GM13977 (cell line): ENCODE measurements around the gene TSHZ2.

Source experiments
- DNase-seq: peaks from one replicate; pipeline ENCODE4 v3.0.0; 2012; ENCODE audit warnings: low spot score
- in situ Hi-C: fragments of 300-500 bp; cut with MboI; formaldehyde crosslinking; loops from one replicate; pipeline ENCODE4 v1.12.0; 2022; ENCODE audit warnings: low sequenced_read_pairs, low pct_unique_long_range_greater_than_20kb, mixed read lengths, inconsistent platforms; ENCODE audit not compliant: unreplicated experiment
- TF ChIP-seq, protein P1 (sequence below): IDR thresholded peaks from 2 replicates; pipeline ENCODE4 v1.5.1; 2012; ENCODE audit warnings: mild to moderate bottlenecking, control low read depth; ENCODE audit not compliant: insufficient read depth; ENCODE audit errors: extremely low read depth, missing control alignments

Gene TSHZ2

DNA sequence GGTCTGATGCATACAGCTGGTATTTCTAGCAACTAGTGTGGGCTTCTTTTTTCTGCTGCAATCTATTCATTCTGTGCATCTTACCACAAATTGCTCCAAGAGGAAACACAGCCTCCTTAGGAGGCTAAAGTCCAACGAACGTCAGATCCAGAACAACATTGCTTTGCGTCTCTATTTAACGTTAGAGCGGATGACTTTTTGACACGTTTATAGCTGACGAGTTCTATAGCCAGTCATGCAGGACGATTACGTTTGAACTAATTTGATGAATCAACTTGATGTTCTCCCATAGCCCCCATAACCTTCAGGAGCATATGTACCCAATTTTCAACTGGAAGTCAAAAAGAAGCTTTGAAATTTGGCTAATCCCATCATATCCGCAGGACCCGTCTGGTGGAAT is 59.9 kb downstream of the TSHZ2 start:
- no peak for DNase-seq
- in situ Hi-C loops = no loop called here
- TF ChIP-seq, protein P1, sequence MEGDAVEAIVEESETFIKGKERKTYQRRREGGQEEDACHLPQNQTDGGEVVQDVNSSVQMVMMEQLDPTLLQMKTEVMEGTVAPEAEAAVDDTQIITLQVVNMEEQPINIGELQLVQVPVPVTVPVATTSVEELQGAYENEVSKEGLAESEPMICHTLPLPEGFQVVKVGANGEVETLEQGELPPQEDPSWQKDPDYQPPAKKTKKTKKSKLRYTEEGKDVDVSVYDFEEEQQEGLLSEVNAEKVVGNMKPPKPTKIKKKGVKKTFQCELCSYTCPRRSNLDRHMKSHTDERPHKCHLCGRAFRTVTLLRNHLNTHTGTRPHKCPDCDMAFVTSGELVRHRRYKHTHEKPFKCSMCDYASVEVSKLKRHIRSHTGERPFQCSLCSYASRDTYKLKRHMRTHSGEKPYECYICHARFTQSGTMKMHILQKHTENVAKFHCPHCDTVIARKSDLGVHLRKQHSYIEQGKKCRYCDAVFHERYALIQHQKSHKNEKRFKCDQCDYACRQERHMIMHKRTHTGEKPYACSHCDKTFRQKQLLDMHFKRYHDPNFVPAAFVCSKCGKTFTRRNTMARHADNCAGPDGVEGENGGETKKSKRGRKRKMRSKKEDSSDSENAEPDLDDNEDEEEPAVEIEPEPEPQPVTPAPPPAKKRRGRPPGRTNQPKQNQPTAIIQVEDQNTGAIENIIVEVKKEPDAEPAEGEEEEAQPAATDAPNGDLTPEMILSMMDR = no peak

DNA sequence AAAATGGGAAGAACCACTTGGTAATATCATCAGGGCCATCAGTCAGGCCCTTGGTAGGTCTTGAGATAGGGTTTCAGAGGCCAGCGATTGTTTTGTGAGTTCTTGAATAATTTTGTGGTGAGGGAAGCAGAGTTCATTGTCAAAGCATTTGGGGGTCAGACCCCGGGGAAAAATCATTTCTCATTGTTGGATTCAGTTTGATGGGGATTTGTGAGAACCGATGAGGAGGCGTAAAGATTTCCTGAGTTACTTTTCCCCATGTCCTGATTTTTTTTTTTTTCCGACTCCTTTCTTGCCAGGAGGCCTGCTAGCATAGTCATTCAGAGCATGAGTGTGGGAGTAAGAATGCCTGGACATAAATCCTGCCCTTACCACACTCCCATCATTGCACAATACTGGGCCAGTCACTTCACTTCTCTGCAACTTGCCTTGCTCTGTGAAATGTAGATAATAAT is 60.3 kb downstream of the TSHZ2 start:
- DNase-seq = no peak
- TF ChIP-seq, protein P1 = no peak
- in situ Hi-C loops = no loop called here

DNA sequence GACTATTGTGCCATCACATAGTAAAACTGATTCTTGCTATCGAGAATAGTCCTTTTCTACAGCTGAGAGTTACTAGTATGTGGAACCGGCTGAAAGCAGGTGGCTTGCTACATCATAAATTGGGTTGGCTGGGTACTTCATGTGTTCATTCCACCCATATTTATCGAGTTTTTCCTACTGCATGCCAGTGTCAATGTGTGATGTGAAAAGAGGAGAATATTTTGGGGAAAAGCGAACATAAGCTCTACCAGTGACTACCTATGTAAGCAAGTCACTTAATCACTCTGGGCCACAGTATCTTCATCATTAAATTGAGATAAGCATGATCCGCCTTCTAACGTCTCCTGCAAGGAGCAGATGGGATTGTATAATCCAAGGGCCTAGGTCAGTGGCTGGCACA is 61.0 kb downstream of the TSHZ2 start:
- no peak for DNase-seq
- TF ChIP-seq, protein P1 = no peak
- in situ Hi-C loops = no loop called here

DNA sequence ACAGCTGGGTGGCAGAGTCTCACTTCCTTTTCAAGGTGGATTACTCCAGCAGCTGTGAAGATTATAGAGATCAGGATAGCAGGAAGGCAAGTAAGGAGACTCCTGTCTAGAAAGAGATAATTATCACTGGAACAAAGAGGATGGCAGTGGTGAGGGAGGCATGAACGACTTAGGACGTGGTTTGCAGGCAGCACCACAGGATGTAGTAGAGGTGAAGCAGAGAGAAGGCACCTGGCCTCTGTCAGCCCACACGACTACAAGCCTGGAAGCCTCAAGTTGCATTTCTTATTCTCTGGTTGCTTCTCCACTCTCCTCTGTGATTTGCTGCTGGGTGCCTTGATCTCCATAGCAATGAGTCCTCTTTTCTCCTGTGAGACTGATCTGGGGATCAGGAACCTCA is 62.7 kb downstream of the TSHZ2 start:
- TF ChIP-seq, protein P1 = no peak
- DNase-seq = no peak
- in situ Hi-C loops = no loop called here

DNA sequence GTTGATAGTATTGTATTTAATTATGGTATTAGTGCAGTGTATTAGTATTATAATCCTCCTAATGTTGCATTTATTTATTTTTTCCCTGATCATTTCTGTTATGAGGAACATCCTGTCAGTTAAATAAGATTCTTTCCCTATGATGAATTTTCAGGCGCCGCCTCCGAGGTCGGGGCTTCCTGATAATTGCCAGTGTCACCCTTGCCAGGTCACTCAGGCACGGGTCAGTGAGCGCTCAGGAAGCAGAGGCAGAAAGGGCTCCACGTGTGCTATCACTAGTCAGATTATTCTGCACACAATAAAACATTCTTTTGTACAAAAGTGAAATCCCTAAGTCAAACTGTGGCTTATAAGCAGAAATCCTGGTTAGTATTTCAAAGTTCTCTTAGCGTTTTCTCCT is 64.8 kb downstream of the TSHZ2 start:
- TF ChIP-seq, protein P1 = no peak
- DNase-seq = no peak
- in situ Hi-C loops = no loop called here

DNA sequence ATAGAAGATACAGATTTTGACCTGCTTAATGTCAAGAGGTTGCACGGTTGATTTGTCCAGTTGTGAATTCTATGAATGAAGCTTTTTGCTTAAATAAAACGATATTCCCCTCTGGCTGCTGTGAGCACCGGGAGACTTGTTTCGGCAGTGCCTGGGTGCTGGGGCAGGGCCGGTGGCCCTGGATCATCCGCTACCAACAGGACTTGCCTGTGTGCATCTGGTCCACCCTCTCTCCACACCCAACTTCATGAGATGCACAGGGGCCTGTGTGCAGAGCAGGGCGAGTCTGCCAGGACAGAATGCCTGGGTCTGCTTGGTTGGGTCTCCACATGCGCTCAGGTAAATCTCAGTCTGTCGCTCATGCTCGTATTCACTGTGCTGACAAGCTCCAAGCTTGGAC is 65.5 kb downstream of the TSHZ2 start:
- in situ Hi-C loops = no loop called here
- TF ChIP-seq, protein P1 = no peak
- DNase-seq = no peak

DNA sequence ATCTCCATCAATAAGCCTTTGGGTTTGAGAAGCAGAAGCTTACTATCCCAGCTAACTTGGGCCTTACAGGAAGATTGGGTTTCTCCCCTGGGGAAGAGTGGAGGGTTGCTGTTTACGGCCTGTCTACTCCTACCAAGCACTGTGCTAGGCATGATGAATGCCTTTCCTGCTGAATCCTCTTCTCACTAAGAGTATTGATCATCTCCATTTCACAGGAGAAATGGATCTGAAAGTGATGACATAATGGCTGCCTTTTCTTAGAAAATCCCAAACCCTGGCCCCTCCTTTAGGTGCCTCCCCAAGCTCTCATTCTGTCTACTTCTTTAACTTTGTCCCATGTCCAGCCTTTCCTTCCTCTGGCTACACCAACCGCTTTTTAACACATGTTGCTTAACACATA is 66.1 kb downstream of the TSHZ2 start:
- in situ Hi-C loops = no loop called here

More for the DNA sequence above, 66.1 kb downstream of the TSHZ2 start:
- no peak for DNase-seq
- TF ChIP-seq, protein P1 = no peak
